HCT116 (cell line): ENCODE data around the gene ZNF439. TPM values are rescaled to one million over a fixed set of nuclear protein-coding genes. Genes with fewer than 3 reads are reported as not detected.

Experiments
- ATAC-seq: fragments of 200-7000 bp; cut with Tn5 transposase; 2 replicates; pipeline ENCODE4 v1.9.1; 2020; ENCODE audit warnings: mild to moderate bottlenecking, moderate library complexity
- BruUV-seq: library from RNA; stranded (reverse); fragments of 400-500 nt; replicated peaks from 2 replicates; lab custom pipeline; 2021; lab: Mats Ljungman, UMichigan
- CTCF ChIA-PET: fragments of 300-600 bp; sonication (Branson Sonifier 250); formaldehyde crosslinking; loops from one replicate; lab custom pipeline; 2021; ENCODE audit warnings: antibody characterized with exemption; lab: Charles Lee
- POLR2A ChIA-PET: fragments of 300-600, 350-600 bp; sonication (Branson Sonifier 250); formaldehyde crosslinking; loops from one replicate; lab custom pipeline; 2021; ENCODE audit warnings: antibody characterized with exemption; lab: Charles Lee
- RAD21 ChIA-PET, 2 experiments: fragments of 300-600 bp; sonication (Branson Sonifier 250); formaldehyde crosslinking; loops; one replicate each; lab custom pipeline; 2023; ENCODE audit warnings: low total read pairs in 2 of 2; ENCODE audit not compliant: uncharacterized antibody in 2 of 2, unreplicated experiment in 2 of 2, low non-redundant PET in 1 of 2; lab: Charles Lee
- DNase-seq: peaks from one replicate; pipeline ENCODE4 v3.0.0-alpha.2; 2010; ENCODE audit warnings: low read depth, low spot score
- H2AFZ ChIP-seq: fragments of 200-600 bp; shearing (Covaris generic), sonication (generic); 2 replicates; pipeline ENCODE4 v1.6.1; 2017; ENCODE audit warnings: low read depth, mixed run types, mixed read lengths, antibody characterized with exemption, low read length; ENCODE audit not compliant: poor library complexity, severe bottlenecking
- H3K27ac ChIP-seq: 2 replicates; pipeline ENCODE4 v1.5.1; 2012; ENCODE audit warnings: low read depth, low read length
- H3K27me3 ChIP-seq: fragments of 200-600 bp; sonication (generic); 2 replicates; pipeline ENCODE4 v1.6.1; 2016; ENCODE audit warnings: mixed run types, low read length, mixed read lengths; ENCODE audit not compliant: insufficient read depth
- H3K36me3 ChIP-seq, 2 experiments: fragments of 200-500 bp in 1 of 2; fragments of 200-600 bp in 1 of 2; sonication (Bioruptor generic) in 1 of 2; sonication (generic) in 1 of 2; 2 replicates each; pipeline versions ENCODE4 v1.5.1 to v1.6.1; 2014 to 2016; ENCODE audit warnings: low read length in 2 of 2, inconsistent platforms in 1 of 2, mixed read lengths in 1 of 2, mixed run types in 1 of 2; ENCODE audit not compliant: insufficient read depth in 2 of 2, control insufficient read depth in 1 of 2
- H3K4me1 ChIP-seq, 2 experiments: fragments of 200-600 bp in 1 of 2; sonication (generic) in 1 of 2; 2 replicates each; pipeline versions ENCODE4 v1.5.1 to v1.6.1; 2012 to 2017; ENCODE audit warnings: low read length in 2 of 2, inconsistent platforms in 1 of 2, mild to moderate bottlenecking in 1 of 2, mixed read lengths in 1 of 2, mixed run types in 1 of 2, moderate library complexity in 1 of 2; ENCODE audit not compliant: insufficient read depth in 2 of 2, control insufficient read depth in 1 of 2
- H3K4me2 ChIP-seq: fragments of 200-600 bp; sonication (generic); 2 replicates; pipeline ENCODE4 v1.6.1; 2017; ENCODE audit warnings: mixed run types, low read length, mixed read lengths
- H3K4me3 ChIP-seq, 2 experiments: fragments of 200-600 bp in 1 of 2; sonication (generic) in 1 of 2; replicated peaks in 1 of 2; 2 replicates each; pipeline ENCODE4 v1.5.1; 2011 to 2016; ENCODE audit warnings: low read length in 2 of 2, control low read depth in 1 of 2, low read depth in 1 of 2, mild to moderate bottlenecking in 1 of 2, mixed read lengths in 1 of 2, mixed run types in 1 of 2
- H3K79me2 ChIP-seq: fragments of 200-600 bp; sonication (generic); 2 replicates; pipeline ENCODE4 v1.6.1; 2017; ENCODE audit warnings: mild to moderate bottlenecking, mixed run types, low read length, moderate library complexity, mixed read lengths; ENCODE audit not compliant: insufficient read depth
- H3K9ac ChIP-seq: fragments of 200-600 bp; sonication (generic); 2 replicates; pipeline ENCODE4 v1.6.1; 2016; ENCODE audit warnings: low read length, mixed read lengths
- H3K9me2 ChIP-seq: fragments of 200-600 bp; sonication (generic), shearing (Covaris generic); 2 replicates; pipeline ENCODE4 v1.6.1; 2017; ENCODE audit warnings: mixed run types, mild to moderate bottlenecking, moderate library complexity; ENCODE audit not compliant: insufficient read depth
- H3K9me3 ChIP-seq, 2 experiments: fragments of 200-500 bp in 1 of 2; fragments of 200-600 bp in 1 of 2; sonication (Bioruptor generic) in 1 of 2; sonication (generic) in 1 of 2; 2 replicates each; pipeline ENCODE4 v1.6.1; 2014 to 2017; ENCODE audit warnings: low read length in 2 of 2, mixed read lengths in 2 of 2, inconsistent platforms in 1 of 2, low read depth in 1 of 2, mild to moderate bottlenecking in 1 of 2, mixed run types in 1 of 2, moderate library complexity in 1 of 2; ENCODE audit not compliant: control insufficient read depth in 1 of 2, insufficient read depth in 1 of 2
- H4K20me1 ChIP-seq: fragments of 200-600 bp; sonication (generic), shearing (Covaris generic); 2 replicates; pipeline ENCODE4 v1.6.1; 2017; ENCODE audit warnings: mixed run types, mild to moderate bottlenecking, moderate library complexity; ENCODE audit not compliant: insufficient read depth
- MAX ChIP-seq: IDR thresholded peaks from 2 replicates; pipeline ENCODE4 v1.6.1; 2012
- REST ChIP-seq: IDR thresholded peaks from 2 replicates; pipeline ENCODE4 v1.6.1; 2012; ENCODE audit warnings: low read depth
- intact Hi-C: fragments of 100-400 bp; cut with micrococcal nuclease; formaldehyde crosslinking; loops from 2 replicates; pipeline ENCODE4 v1.10.0; 2022
- total RNA-seq: library from RNA; stranded (reverse); gene quantifications from one replicate; pipeline ENCODE4 v1.2.1, GENCODE V29; 2021; ENCODE audit not compliant: unreplicated experiment

The ZNF439 gene
- total RNA-seq, 1 experiment from 2014 or later: not detected

GRCh38 chr19:11873762-11874161 lies 25.2 kb downstream of the ZNF439 start:
- ATAC-seq: no peak
- CTCF ChIA-PET: no interaction called here
- intact Hi-C loops: no loop called here

More at GRCh38 chr19:11873762-11874161, 25.2 kb downstream of the ZNF439 start:
- POLR2A ChIA-PET: no interaction called here
- H4K20me1 ChIP-seq: no peaks in the 10 kb centered on the region
- no peak overlapping the region for H3K4me2 ChIP-seq
- H3K9me2 ChIP-seq: no peaks in the 10 kb centered on the region
- no peaks in the 10 kb centered on the region for H3K79me2 ChIP-seq
- peaks cover under 1 to 14% of the 10 kb centered on the region in 2 experiments; a peak in 3 of 4 replicates for H3K9me3 ChIP-seq
- H2AFZ ChIP-seq: no peak overlapping the region
- no peak for DNase-seq
- no peak overlapping the region for H3K27ac ChIP-seq
- no peaks in the 10 kb centered on the region for H3K4me1 ChIP-seq
- H3K4me3 ChIP-seq: no peak overlapping the region
- no peaks in the 10 kb centered on the region for H3K36me3 ChIP-seq
- TF ChIP-seq MAX (no peak), REST (no peak)
- H3K27me3 ChIP-seq: no peaks in the 10 kb centered on the region
- RAD21 ChIA-PET: no interaction called here
- no TSS peak for BruUV-seq
- no peak overlapping the region for H3K9ac ChIP-seq
